Pancreas (tissue), 10 donors: Measurements from ENCODE around the gene NPHP4. TPM values are rescaled to one million over a fixed set of nuclear protein-coding genes. Genes with fewer than 3 reads are reported as not detected.

Source experiments
- ATAC-seq, 4 donors: fragments of 200-7000 bp; cut with Tn5 transposase; one replicate each; pipeline versions ENCODE4 v1.8.0 to v1.9.1; 2020; ENCODE audit warnings: mild to moderate bottlenecking in 4 of 4, moderate library complexity in 4 of 4
- DNase-seq, 6 donors: peaks; one replicate each; pipeline ENCODE4 v3.0.0-alpha.2; 2020
- FAIRE-seq: peaks from 2 replicates; lab custom pipeline; 2012; peaks lifted over from hg19 to GRCh38; lab: Jason Lieb, UNC
- H3K27ac ChIP-seq, 4 donors: fragments of 200-600 bp; sonication (generic); 1 replicate in 3 of 4; 2 replicates in 1 of 4; pipeline versions ENCODE4 v1.5.0 to v1.8.0; 2020
- H3K27me3 ChIP-seq, 4 donors: fragments of 200-600 bp; one replicate each; pipeline ENCODE4 v1.8.0; 2021
- H3K36me3 ChIP-seq, 3 donors: fragments of 200-600 bp; sonication (generic) in 1 of 3; one replicate each; pipeline versions ENCODE4 v1.5.0 to v1.8.0; 2020 to 2021
- H3K4me1 ChIP-seq, 3 donors: fragments of 200-600 bp; one replicate each; pipeline ENCODE4 v1.8.0; 2021
- H3K4me3 ChIP-seq, 4 donors: fragments of 200-600 bp; sonication (generic) in 2 of 4; one replicate each; pipeline versions ENCODE4 v1.5.0 to v1.8.0; 2020 to 2021
- H3K9me3 ChIP-seq, 4 donors: fragments of 200-600 bp; one replicate each; pipeline ENCODE4 v1.8.0; 2021
- CTCF ChIP-seq, 4 donors: fragments of 200-600 bp; sonication (generic) in 3 of 4; IDR thresholded peaks; one replicate each; pipeline versions ENCODE4 v1.5.0 to v1.8.0; 2021; ENCODE audit warnings: antibody characterized with exemption in 4 of 4
- WGBS, 2 donors: extraction: QIAGEN DNeasy Blood & Tissue Kit; methylation state at CpG; one replicate each; pipeline ENCODE4 v1.1.7; 2013; 5-methylcytosine and 5-hydroxymethylcytosine counted together
- intact Hi-C, 3 donors: fragments of 100-400 bp; cut with DNase I; formaldehyde crosslinking; loops; one replicate each; pipeline versions ENCODE4 v1.11.1 to v1.14.2; 2022
- polyA plus RNA-seq, 2 donors: library from polyadenylated mRNA; stranded (reverse); fragments of 200-250 nt; gene quantifications; one replicate each; pipeline ENCODE4 v1.2.3, GENCODE V29; 2013
- total RNA-seq, 6 donors: library from RNA; stranded (reverse); fragmentation: NEBNext Ultra II Directional in 4 of 6; extraction: Animal tissue kit (Norgen Biotek cat#: 25700) in 4 of 6; gene quantifications; one replicate each; pipeline versions ENCODE4 v1.2.1 to v1.2.4, GENCODE V29; 2021 to 2023
- donor health status: healthy with polysubstance abuse.
- donor health status: DM: no; HTN: no; CAD: no; lungs with moderate emphysema.
- donor health status: DM: no; HTN: no; CAD: no.
- donor health status: control.
- donor health status: control.
- donor health status: Bipolar disorder and iron deficiency.
- donor health status: DM: yes; HTN: yes; CAD: no.
- donor health status: DM: no; HTN: no; CAD: no.
- donor health status: DM: no; HTN: no; CAD: no.
- donor health status: DM: yes; HTN: yes; CAD: no.

Gene NPHP4
- total and polyA plus RNA-seq, 8 donors, result 4.0 to 9.7 (median 5.7) TPM

GRCh38 chr1:6002714-6003501, 10.7 kb upstream of the NPHP4 start:
- no peak for FAIRE-seq
- intact Hi-C loops, result no loop called here
- ATAC-seq, result peak in 1 of 4 donors; percentile 13
- WGBS, 2 donors, result 40 to 42% methylated on average over 28 to 33 of the region's 33 CpGs
- Histone ChIP-seq H3K27me3 (no peaks in the 10 kb centered on the region), H3K27ac (no peak overlapping the region), H3K9me3 (no peaks in the 10 kb centered on the region), H3K36me3 (no peaks in the 10 kb centered on the region), H3K4me1 (no peaks in the 10 kb centered on the region), H3K4me3 (no peak overlapping the region)
- peak in 3 of 6 donors; percentile 9 to 54 (median 52) for DNase-seq
- TF ChIP-seq CTCF (IDR thresholded peaks at IDR 0.05), result no peak

GRCh38 chr1:6001992-6002576, 9.9 kb upstream of the NPHP4 start:
- ATAC-seq (peak in 3 of 4 donors; percentile 70 to 80 (median 78)), DNase-seq (peak in 4 of 6 donors; percentile 48 to 78 (median 69)), FAIRE-seq (no peak)
- Histone ChIP-seq H3K27ac (no peak overlapping the region), H3K9me3 (no peaks in the 10 kb centered on the region), H3K4me1 (no peaks in the 10 kb centered on the region), H3K27me3 (no peaks in the 10 kb centered on the region), H3K4me3 (no peak overlapping the region), H3K36me3 (no peaks in the 10 kb centered on the region)
- 28 to 29% methylated on average over 13 of the region's 13 CpGs for WGBS, 2 donors
- intact Hi-C loops, result no loop called here
- no peak for TF ChIP-seq CTCF (IDR thresholded peaks at IDR 0.05)

GRCh38 chr1:6000444-6001288, 8.4 kb upstream of the NPHP4 start:
- TF ChIP-seq CTCF (IDR thresholded peaks at IDR 0.05), result no peak
- Histone ChIP-seq H3K9me3 (no peaks in the 10 kb centered on the region), H3K27me3 (no peaks in the 10 kb centered on the region), H3K4me3 (no peak overlapping the region), H3K36me3 (no peaks in the 10 kb centered on the region), H3K4me1 (no peaks in the 10 kb centered on the region), H3K27ac (no peak overlapping the region)
- peak in 2 of 6 donors; percentile 34 to 35 for DNase-seq
- ATAC-seq, result no peak
- 82 to 88% methylated on average over 16 to 17 of the region's 17 CpGs for WGBS, 2 donors
- intact Hi-C loops, result no loop called here
- FAIRE-seq, result no peak

- Histone ChIP-seq H3K36me3 (no peaks in the 10 kb centered on the region), H3K27ac (no peak overlapping the region), H3K9me3 (no peaks in the 10 kb centered on the region), H3K4me3 (no peak overlapping the region), H3K27me3 (no peaks in the 10 kb centered on the region), H3K4me1 (no peaks in the 10 kb centered on the region)
- intact Hi-C loops, result no loop called here
- ATAC-seq, result no peak
- DNase-seq, result peak in 3 of 6 donors; percentile 17 to 63 (median 54)
- no peak for TF ChIP-seq CTCF (IDR thresholded peaks at IDR 0.05)
- 85 to 90% methylated on average over 28 of the region's 28 CpGs for WGBS, 2 donors
- FAIRE-seq, result no peak
Measured at GRCh38 chr1:5999711-6000443, 7.7 kb upstream of the NPHP4 start.
